ENCODE results near the gene C2orf68. TPM values are rescaled to one million over a fixed set of nuclear protein-coding genes. Genes with fewer than 3 reads are reported as not detected.

C2orf68 gene
- total and polyA plus RNA-seq, 2 of the 13 experiments (the other 11 are each of a cell fraction or from before 2014, with no cell fraction given), result 47.1 to 77.4 TPM

GRCh38 chr2:85646166-85646565 is 34.3 kb upstream of the C2orf68 start:
- 96% methylated on average over 2 of the region's 2 CpGs for WGBS (ENCODE audit: low lambda C conversion rate)
- ATAC-seq (no peak), FAIRE-seq (no peak), DNase-seq (ENCODE audit: low spot score) (no peak)
- POLR2A ChIA-PET, result no interaction called here
- in situ Hi-C loops (cut with HindIII; ENCODE audit: extremely low pct_ligation_motif_present, low pct_unique_long_range_greater_than_20kb) (no loop called here), intact Hi-C loops (cut with micrococcal nuclease; ENCODE audit: unreplicated experiment) (no loop called here)
- CTCF ChIA-PET (ENCODE audit: low intra/inter-chr PET ratio, low total read pairs), result no interaction called here
- H3K9me3 ChIP-seq (ENCODE audit: low read length), result no peaks in the 10 kb centered on the region
- H3K4me1 ChIP-seq (ENCODE audit: insufficient read depth, low read length), result no peaks in the 10 kb centered on the region
- H3K27ac ChIP-seq (ENCODE audit: extremely low read length, insufficient read depth, low read length), result no peak overlapping the region
- H3K9ac ChIP-seq (ENCODE audit: insufficient read depth, low read depth, low read length), result no peak overlapping the region
- H3K36me3 ChIP-seq (replicated peaks in 1 of 2; ENCODE audit: control insufficient read depth in 1 of 2, insufficient read depth in 2 of 2, low read length in 2 of 2), result peaks cover 49 to 95% of the 10 kb centered on the region in 2 experiments
- H3K79me2 ChIP-seq (ENCODE audit: insufficient read depth, low read length), result no peaks in the 10 kb centered on the region
- H3K4me3 ChIP-seq (replicated peaks in 1 of 3; ENCODE audit: insufficient read depth in 1 of 3, low read depth in 2 of 3, low read length in 3 of 3), result no peak overlapping the region
- H3K4me2 ChIP-seq (ENCODE audit: low read depth, low read length), result no peak overlapping the region
- no peaks in the 10 kb centered on the region for H4K20me1 ChIP-seq (ENCODE audit: insufficient read depth, low read length)
- no peak for TF ChIP-seq MED8 (CRISPR knock-in tag; IDR thresholded peaks at IDR 0.05; ENCODE audit: insufficient replicate concordance)
- no peak for TF ChIP-seq ZBTB46 (CRISPR knock-in tag; IDR thresholded peaks at IDR 0.05; ENCODE audit: borderline replicate concordance)
- TF ChIP-seq SCMH1 (CRISPR knock-in tag; IDR thresholded peaks at IDR 0.05; ENCODE audit: borderline replicate concordance), result no peak
- no peak for TF ChIP-seq ZNF816 (CRISPR knock-in tag; IDR thresholded peaks at IDR 0.05; ENCODE audit: borderline replicate concordance)
- TF ChIP-seq ZSCAN5A (CRISPR knock-in tag; IDR thresholded peaks at IDR 0.05; ENCODE audit: borderline replicate concordance), result no peak
- no peak for TF ChIP-seq MYPOP (CRISPR knock-in tag; IDR thresholded peaks at IDR 0.05)
- no peak for TF ChIP-seq BCL6 (CRISPR knock-in tag; IDR thresholded peaks at IDR 0.05)
- no peak for TF ChIP-seq ZNF691 (CRISPR knock-in tag; IDR thresholded peaks at IDR 0.05; ENCODE audit: borderline replicate concordance, low read depth)
- no peak for TF ChIP-seq RBAK (CRISPR knock-in tag; IDR thresholded peaks at IDR 0.05)
- TF ChIP-seq ZNF569 (CRISPR knock-in tag; IDR thresholded peaks at IDR 0.05; ENCODE audit: borderline replicate concordance), result no peak
- no peak for TF ChIP-seq PTBP1 (IDR thresholded peaks at IDR 0.05; ENCODE audit: low read depth, low read length, poor library complexity, severe bottlenecking)
- no peak for TF ChIP-seq ZBTB8A (CRISPR knock-in tag; IDR thresholded peaks at IDR 0.05; ENCODE audit: borderline replicate concordance, low read depth)
- no peak for TF ChIP-seq ZBTB26 (CRISPR knock-in tag; IDR thresholded peaks at IDR 0.05; ENCODE audit: borderline replicate concordance)
- no peak for TF ChIP-seq JUNB (CRISPR knock-in tag; IDR thresholded peaks at IDR 0.05; ENCODE audit: borderline replicate concordance)
- BruUV-seq (replicated peaks), result no TSS peak
- no peaks in the 10 kb centered on the region for H3K27me3 ChIP-seq (ENCODE audit: control insufficient read depth in 1 of 2, insufficient read depth in 2 of 2, low read length in 2 of 2)
- H2AFZ ChIP-seq (ENCODE audit: low read length), result no peak overlapping the region
